ENCODE results near the gene RGSL1.

The RGSL1 gene

DNA sequence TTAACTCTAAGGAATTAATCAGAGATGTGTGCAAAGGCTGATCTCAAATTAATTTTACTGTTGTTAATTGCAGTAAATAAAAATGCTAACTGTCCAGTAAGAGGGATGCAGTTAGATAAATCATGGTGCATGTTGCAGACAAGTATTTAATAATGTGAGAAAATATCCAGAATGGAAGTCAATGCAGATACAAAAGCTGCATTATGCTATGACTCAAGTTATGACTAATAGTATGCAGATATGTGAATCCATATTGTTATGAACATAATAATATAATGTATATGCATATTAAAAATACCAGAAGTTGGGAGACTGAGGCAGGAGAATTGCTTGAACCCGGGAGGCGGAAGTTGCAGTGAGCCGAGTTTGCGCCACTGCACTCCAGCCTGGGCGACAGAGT, 117.7 kb downstream of the RGSL1 start:
- no peak for DNase-seq (ENCODE audit: low read depth in 2 of 2)
- no peak overlapping the region for H3K4me3 ChIP-seq (replicated peaks in 1 of 2; ENCODE audit: low read depth in 2 of 2, low read length in 2 of 2)
- no peak for TF ChIP-seq CTCF (IDR thresholded peaks at IDR 0.05; ENCODE audit: low read depth, low read length)

DNA sequence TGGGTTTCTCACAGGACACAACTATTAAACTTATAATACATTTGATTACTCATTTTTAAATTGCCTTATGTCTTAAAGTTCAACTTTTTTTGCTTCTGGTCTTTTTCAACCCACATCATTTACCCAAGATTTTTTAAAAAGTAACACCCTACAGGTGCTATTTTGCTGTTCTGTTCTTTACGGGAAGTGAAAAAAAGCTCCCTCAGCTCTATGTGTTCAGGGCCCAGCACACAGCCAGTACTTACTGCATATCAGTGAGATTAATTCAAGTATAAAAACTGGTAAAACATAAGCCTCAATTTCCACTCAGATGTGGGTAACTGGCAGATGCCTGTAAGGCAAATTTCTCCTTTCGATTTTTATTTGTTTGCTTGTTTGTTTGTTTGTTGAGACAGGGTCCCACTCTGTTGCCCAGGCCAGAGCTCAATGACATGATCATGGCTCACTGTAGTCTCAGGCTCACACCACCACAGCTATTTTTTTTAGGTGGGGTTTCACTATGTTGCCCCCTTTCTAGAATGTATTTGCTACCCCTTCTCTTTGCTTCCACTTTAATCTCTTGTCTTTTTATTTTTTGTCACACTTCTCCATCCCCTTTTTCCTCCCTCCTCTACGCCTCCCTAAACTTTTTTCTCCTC, 118.8 kb downstream of the RGSL1 start:
- no peak for TF ChIP-seq CTCF (IDR thresholded peaks at IDR 0.05; ENCODE audit: low read depth, low read length)
- H3K4me3 ChIP-seq (replicated peaks in 1 of 2; ENCODE audit: low read depth in 2 of 2, low read length in 2 of 2) = no peak overlapping the region
- DNase-seq (ENCODE audit: low read depth in 2 of 2) = no peak

GRCh38 chr1:182569939-182570610, 120.1 kb downstream of the RGSL1 start:
- DNase-seq (ENCODE audit: low read depth in 2 of 2) = no peak
- TF ChIP-seq CTCF (IDR thresholded peaks at IDR 0.05; ENCODE audit: low read depth, low read length) = no peak
- no peak overlapping the region for H3K4me3 ChIP-seq (replicated peaks in 1 of 2; ENCODE audit: low read depth in 2 of 2, low read length in 2 of 2)

DNA sequence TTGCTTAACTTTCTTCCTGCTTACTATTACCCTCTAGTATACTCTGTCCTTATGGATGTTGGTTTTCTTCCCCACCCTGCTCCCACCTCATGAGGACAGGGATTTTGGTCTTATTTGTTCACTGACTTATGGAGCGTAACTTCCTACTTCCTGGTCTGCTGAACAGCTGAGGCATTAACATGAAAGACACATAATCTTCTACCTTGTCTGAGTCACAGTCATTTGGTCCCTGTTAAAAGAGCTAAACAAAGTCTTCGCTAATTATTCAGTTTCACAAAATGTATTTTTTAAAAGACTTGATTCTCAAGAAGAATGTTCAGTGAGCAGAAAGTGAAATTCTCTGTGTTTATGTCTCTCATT, 120.6 kb downstream of the RGSL1 start:
- DNase-seq (ENCODE audit: low read depth in 2 of 2) = no peak
- no peak overlapping the region for H3K4me3 ChIP-seq (replicated peaks in 1 of 2; ENCODE audit: low read depth in 2 of 2, low read length in 2 of 2)
- TF ChIP-seq CTCF (IDR thresholded peaks at IDR 0.05; ENCODE audit: low read depth, low read length) = no peak

GRCh38 chr1:182574156-182574555, 124.2 kb downstream of the RGSL1 start:
- TF ChIP-seq CTCF (IDR thresholded peaks at IDR 0.05; ENCODE audit: low read depth, low read length) = no peak
- no peak for DNase-seq (ENCODE audit: low read depth in 2 of 2)
- no peak overlapping the region for H3K4me3 ChIP-seq (replicated peaks in 1 of 2; ENCODE audit: low read depth in 2 of 2, low read length in 2 of 2)

DNA sequence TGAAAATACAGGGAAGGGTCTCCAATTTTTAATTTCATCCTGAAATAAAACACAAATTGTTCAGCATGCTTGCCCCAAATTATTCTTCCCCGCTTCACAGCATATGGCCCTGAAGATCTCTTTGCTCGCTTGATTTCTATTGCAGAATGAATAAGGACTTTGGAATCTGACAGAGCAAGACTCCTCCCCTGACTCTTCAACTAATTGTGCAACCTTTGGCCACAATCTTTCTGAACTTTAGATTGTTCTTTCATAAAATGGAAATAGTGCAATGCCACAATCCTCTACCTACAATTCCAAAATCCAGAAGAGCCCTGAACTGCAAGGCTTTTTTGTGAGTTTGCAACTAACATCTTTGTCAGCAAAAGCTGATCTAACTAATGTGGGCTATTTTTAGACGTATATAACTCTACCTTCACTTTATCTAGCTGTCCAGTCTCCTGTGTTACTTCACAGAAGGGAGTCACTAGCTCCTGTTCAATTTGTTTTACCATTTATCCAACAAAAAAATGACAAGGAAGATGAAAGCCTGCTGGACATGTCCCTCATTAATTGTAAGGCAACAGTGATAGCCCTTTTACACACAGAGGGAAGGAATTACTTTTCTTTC, 125.7 kb downstream of the RGSL1 start:
- no peak for TF ChIP-seq CTCF (IDR thresholded peaks at IDR 0.05; ENCODE audit: low read depth, low read length)
- peak; percentile 75 to 78 for DNase-seq (ENCODE audit: low read depth in 2 of 2)
- no peak overlapping the region for H3K4me3 ChIP-seq (replicated peaks in 1 of 2; ENCODE audit: low read depth in 2 of 2, low read length in 2 of 2)
